Left kidney (tissue), 2 donors: Measurements from ENCODE around the gene CSN3. TPM values are rescaled to one million over a fixed set of nuclear protein-coding genes. Genes with fewer than 3 reads are reported as not detected.

Experiments used
- DNase-seq: peaks from one replicate; pipeline ENCODE4 v3.0.0-alpha.2; 2013
- polyA plus RNA-seq: library from polyadenylated mRNA; unstranded; fragments of 120-200 nt; gene quantifications from one replicate; pipeline ENCODE4 v1.2.1, GENCODE V29; 2013; ENCODE audit not compliant: insufficient read length

The CSN3 gene
- polyA plus RNA-seq, 1 donor: not detected

GRCh38 chr4:70291341-70291740, 48.9 kb downstream of the CSN3 start:
- DNase-seq: no peak

- DNase-seq: no peak
These were observed 55.2 kb downstream of the CSN3 start for GRCh38 chr4:70297576-70297975.

GRCh38 chr4:70298051-70298450, 55.7 kb downstream of the CSN3 start:
- no peak for DNase-seq

GRCh38 chr4:70299643-70300042, 57.2 kb downstream of the CSN3 start:
- no peak for DNase-seq

- DNase-seq: no peak
These were observed 57.8 kb downstream of the CSN3 start for GRCh38 chr4:70300215-70300614.

Other genes with a start within 250 kb of the CSN3 start
- gene STATH, start 246.6 kb upstream of the CSN3 start, polyA plus RNA-seq: 1.5 TPM
- gene HTN3, start 214.1 kb upstream of the CSN3 start, polyA plus RNA-seq: not detected
- gene HTN1, start 192.2 kb upstream of the CSN3 start, polyA plus RNA-seq: 0.07 TPM
- 0.15 TPM for gene PRR27, start 88.4 kb upstream of the CSN3 start, polyA plus RNA-seq
- 1.8 TPM for gene ODAM, start 46.9 kb upstream of the CSN3 start, polyA plus RNA-seq
- gene FDCSP, start 16.5 kb upstream of the CSN3 start, polyA plus RNA-seq: 0.58 TPM
- 0.08 TPM for gene CABS1, start 92.4 kb downstream of the CSN3 start, polyA plus RNA-seq
- not detected for gene SMR3A, start 118.2 kb downstream of the CSN3 start, polyA plus RNA-seq
- gene SMR3B, start 140.5 kb downstream of the CSN3 start, polyA plus RNA-seq: not detected
- gene OPRPN, start 155.3 kb downstream of the CSN3 start, polyA plus RNA-seq: not detected
- 0.08 TPM for gene MUC7, start 229.6 kb downstream of the CSN3 start, polyA plus RNA-seq